GM19395 (cell line): ENCODE results near the gene YBEY.

Source experiments
- ATAC-seq: cut with Tn5 transposase; IDR thresholded peaks from one replicate; pipeline ENCODE4 v1.9.1; 2021; ENCODE audit warnings: mild to moderate bottlenecking, moderate library complexity; ENCODE audit not compliant: unreplicated experiment

Gene YBEY

GRCh38 chr21:46325073-46325912 lies 39.2 kb downstream of the YBEY start:
- ATAC-seq: no peak

- no peak for ATAC-seq
Observed at GRCh38 chr21:46326110-46326703, 40.1 kb downstream of the YBEY start.

GRCh38 chr21:46327711-46328110 lies 41.6 kb downstream of the YBEY start:
- no peak for ATAC-seq

GRCh38 chr21:46328151-46328550 lies 42.0 kb downstream of the YBEY start:
- no peak for ATAC-seq

- ATAC-seq: no peak
Observed at GRCh38 chr21:46329796-46330195, 43.7 kb downstream of the YBEY start.

GRCh38 chr21:46334351-46335140 lies 48.4 kb downstream of the YBEY start:
- no peak for ATAC-seq

- no peak for ATAC-seq
Observed at GRCh38 chr21:46336603-46337002, 50.5 kb downstream of the YBEY start.

GRCh38 chr21:46340998-46341397 lies 54.9 kb downstream of the YBEY start:
- ATAC-seq: no peak

- no peak for ATAC-seq
Observed at GRCh38 chr21:46344219-46344915, 58.2 kb downstream of the YBEY start.

- ATAC-seq: no peak
Observed at GRCh38 chr21:46345861-46346260, 59.7 kb downstream of the YBEY start.

GRCh38 chr21:46346296-46347202 lies 60.4 kb downstream of the YBEY start:
- no peak for ATAC-seq

GRCh38 chr21:46347203-46347550 lies 61.0 kb downstream of the YBEY start:
- ATAC-seq: no peak
